ENCODE data around the gene PCDHGB5. TPM values are rescaled to one million over a fixed set of nuclear protein-coding genes. Genes with fewer than 3 reads are reported as not detected.

The PCDHGB5 gene
- total RNA-seq, 2 experiments from 2014 or later, result 0.11 TPM; not detected in 1

DNA sequence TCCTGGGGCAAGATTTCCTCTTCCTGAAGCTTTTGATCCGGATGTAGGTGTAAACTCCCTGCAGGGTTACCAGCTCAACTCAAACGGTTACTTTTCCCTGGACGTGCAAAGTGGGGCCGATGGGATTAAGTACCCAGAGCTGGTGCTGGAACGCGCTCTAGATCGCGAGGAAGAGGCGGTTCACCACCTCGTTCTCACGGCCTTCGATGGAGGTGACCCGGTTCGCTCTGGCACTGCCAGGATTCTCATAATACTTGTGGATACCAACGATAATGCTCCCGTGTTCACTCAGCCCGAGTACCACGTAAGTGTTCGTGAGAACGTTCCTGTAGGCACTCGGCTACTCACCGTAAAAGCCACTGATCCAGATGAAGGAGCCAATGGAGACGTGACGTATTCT lies 42.1 kb upstream of the PCDHGB5 start:
- peaks cover 59% of the 10 kb centered on the region for H3K27me3 Mint-ChIP-seq
- intact Hi-C loops (cut with micrococcal nuclease), result no loop called here
- ChIA-PET POLR2A (no interaction called here), CTCF (interaction anchor here (0.8 to 2.2 kb wide), 13 partner anchors 8 to 202 kb away, joined by 3 to 8 read pairs (median 4); partner anchors contain the start of genes PCDHGA1, PCDHGA3, PCDHGA5 and PCDHGB3)
- no peak for DNase-seq
- H3K4me3 Mint-ChIP-seq, result no peak overlapping the region
- H3K4me1 Mint-ChIP-seq (ENCODE audit: low read depth), result no peaks in the 10 kb centered on the region
- H3K9me3 Mint-ChIP-seq, result peaks cover 26% of the 10 kb centered on the region
- TF ChIP-seq, protein P1, sequence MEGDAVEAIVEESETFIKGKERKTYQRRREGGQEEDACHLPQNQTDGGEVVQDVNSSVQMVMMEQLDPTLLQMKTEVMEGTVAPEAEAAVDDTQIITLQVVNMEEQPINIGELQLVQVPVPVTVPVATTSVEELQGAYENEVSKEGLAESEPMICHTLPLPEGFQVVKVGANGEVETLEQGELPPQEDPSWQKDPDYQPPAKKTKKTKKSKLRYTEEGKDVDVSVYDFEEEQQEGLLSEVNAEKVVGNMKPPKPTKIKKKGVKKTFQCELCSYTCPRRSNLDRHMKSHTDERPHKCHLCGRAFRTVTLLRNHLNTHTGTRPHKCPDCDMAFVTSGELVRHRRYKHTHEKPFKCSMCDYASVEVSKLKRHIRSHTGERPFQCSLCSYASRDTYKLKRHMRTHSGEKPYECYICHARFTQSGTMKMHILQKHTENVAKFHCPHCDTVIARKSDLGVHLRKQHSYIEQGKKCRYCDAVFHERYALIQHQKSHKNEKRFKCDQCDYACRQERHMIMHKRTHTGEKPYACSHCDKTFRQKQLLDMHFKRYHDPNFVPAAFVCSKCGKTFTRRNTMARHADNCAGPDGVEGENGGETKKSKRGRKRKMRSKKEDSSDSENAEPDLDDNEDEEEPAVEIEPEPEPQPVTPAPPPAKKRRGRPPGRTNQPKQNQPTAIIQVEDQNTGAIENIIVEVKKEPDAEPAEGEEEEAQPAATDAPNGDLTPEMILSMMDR (IDR thresholded peaks at IDR 0.05), result no peak
- H3K36me3 Mint-ChIP-seq (ENCODE audit: low read depth), result peaks cover 21% of the 10 kb centered on the region
- ATAC-seq, result no peak
- no peak overlapping the region for H3K27ac Mint-ChIP-seq

DNA sequence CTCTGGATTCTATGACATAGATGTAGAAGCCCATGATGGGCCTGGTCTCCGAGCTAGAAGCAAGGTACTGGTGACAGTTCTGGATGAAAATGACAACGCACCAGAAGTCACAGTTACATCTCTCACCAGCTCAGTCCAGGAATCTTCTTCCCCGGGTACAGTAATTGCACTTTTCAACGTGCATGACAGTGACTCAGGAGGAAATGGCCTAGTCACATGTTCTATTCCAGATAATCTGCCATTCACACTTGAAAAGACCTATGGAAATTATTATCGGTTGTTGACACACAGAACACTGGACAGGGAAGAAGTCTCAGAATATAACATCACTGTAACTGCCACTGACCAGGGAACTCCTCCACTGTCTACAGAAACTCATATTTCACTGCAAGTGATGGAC lies 41.6 kb upstream of the PCDHGB5 start:
- Mint-ChIP-seq H3K27ac (no peak overlapping the region), H3K4me3 (no peak overlapping the region), H3K9me3 (peaks cover 31% of the 10 kb centered on the region), H3K27me3 (peaks cover 59% of the 10 kb centered on the region), H3K36me3 (ENCODE audit: low read depth) (peaks cover 22% of the 10 kb centered on the region), H3K4me1 (ENCODE audit: low read depth) (no peaks in the 10 kb centered on the region)
- TF ChIP-seq, protein P1 (IDR thresholded peaks at IDR 0.05), result no peak
- ATAC-seq (no peak), DNase-seq (no peak)
- POLR2A ChIA-PET, result no interaction called here
- intact Hi-C loops (cut with micrococcal nuclease), result no loop called here
- CTCF ChIA-PET, result interaction anchor here (1.0 to 2.2 kb wide), 9 partner anchors 8 to 201 kb away, joined by 3 to 8 read pairs (median 4); partner anchors contain the start of genes PCDHGA3, PCDHGA5 and PCDHGB3

DNA sequence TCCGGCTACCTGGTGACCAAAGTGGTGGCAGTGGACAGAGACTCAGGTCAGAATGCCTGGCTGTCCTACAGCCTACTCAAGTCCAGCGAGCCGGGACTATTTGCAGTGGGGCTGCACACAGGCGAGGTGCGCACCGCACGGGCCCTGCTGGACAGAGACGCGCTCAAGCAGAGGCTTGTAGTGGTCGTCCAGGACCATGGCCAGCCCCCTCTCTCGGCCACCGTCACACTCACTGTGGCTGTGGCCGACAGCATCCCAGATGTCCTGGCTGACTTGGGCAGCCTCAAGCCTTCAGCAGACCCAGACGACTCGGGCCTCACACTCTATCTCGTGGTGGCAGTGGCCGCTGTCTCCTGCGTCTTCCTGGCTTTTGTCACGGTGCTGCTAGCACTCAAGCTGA lies 40.8 kb upstream of the PCDHGB5 start:
- POLR2A ChIA-PET, result no interaction called here
- ATAC-seq, result no peak
- CTCF ChIA-PET, result no interaction called here
- Mint-ChIP-seq H3K27ac (no peak overlapping the region), H3K36me3 (ENCODE audit: low read depth) (peaks cover 24% of the 10 kb centered on the region), H3K9me3 (peaks cover 35% of the 10 kb centered on the region), H3K4me3 (no peak overlapping the region), H3K4me1 (ENCODE audit: low read depth) (no peaks in the 10 kb centered on the region), H3K27me3 (peaks cover 62% of the 10 kb centered on the region)
- intact Hi-C loops (cut with micrococcal nuclease), result no loop called here
- TF ChIP-seq, protein P1 (IDR thresholded peaks at IDR 0.05), result no peak
- DNase-seq, result no peak

DNA sequence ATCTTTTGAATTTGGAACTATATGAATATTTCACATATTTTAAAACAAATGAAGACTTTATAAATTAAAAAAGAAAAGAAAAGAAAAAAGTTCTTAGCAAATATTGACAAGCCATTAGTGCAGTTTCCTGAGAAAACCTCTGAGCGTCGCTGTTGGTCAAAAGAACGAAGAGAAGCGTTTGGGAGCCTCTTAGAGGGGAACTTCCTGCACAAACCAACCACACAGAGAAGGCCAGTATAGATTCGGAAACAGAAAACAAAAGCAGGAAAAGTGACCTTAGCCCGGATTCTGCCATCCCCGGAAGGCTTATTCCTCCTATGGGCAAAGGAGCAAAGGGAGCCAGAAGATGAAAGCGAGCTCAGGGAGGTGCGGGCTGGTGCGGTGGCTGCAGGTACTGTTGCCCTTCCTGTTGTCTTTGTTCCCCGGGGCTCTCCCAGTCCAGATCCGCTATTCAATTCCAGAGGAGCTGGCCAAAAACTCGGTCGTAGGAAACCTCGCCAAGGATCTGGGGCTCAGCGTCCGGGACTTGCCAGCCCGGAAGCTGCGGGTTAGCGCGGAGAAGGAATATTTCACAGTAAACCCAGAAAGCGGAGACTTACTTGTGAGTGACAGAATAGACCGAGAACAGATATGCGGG lies 37.8 kb upstream of the PCDHGB5 start, which contains the start of gene PCDHGB2:
Gene PCDHGB2 (plus strand): TSS at position 205 of the 637 bp plus-strand sequence. CDS start 142 bp downstream, at position 347.
- TF ChIP-seq, protein P1 (IDR thresholded peaks at IDR 0.05), result peak; percentile 56
- peaks cover 35% of the 10 kb centered on the region for H3K9me3 Mint-ChIP-seq
- H3K36me3 Mint-ChIP-seq (ENCODE audit: low read depth), result peaks cover 19% of the 10 kb centered on the region
- DNase-seq (peak; percentile 16), ATAC-seq (no peak)
- H3K4me3 Mint-ChIP-seq, result peak within 1 kb of the TSS; percentile 70
- intact Hi-C loops (cut with micrococcal nuclease), result no loop called here
- ChIA-PET CTCF (interaction anchor here (0.6 to 1.9 kb wide), 9 partner anchors 10 to 196 kb away, joined by 3 to 8 read pairs (median 4); partner anchors contain the start of genes PCDHGA10, PCDHGA3, PCDHGB1 and PCDHGB3), POLR2A (no interaction called here)
- H3K4me1 Mint-ChIP-seq (ENCODE audit: low read depth), result no peaks in the 10 kb centered on the region
- peaks cover 69% of the 10 kb centered on the region for H3K27me3 Mint-ChIP-seq
- H3K27ac Mint-ChIP-seq, result no peak within 1 kb of the TSS

DNA sequence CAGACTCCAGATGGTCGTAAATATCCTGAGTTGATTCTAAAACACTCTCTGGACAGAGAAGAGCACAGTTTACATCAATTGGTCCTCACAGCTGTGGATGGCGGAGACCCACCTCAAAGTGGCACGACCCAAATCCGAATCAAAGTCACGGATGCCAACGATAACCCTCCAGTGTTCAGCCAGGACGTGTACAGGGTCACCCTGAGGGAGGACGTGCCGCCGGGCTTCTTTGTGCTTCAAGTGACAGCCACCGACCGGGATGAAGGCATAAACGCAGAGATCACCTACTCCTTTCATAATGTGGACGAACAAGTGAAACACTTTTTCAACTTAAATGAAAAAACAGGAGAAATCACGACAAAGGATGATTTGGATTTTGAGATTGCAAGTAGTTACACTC lies 37.1 kb upstream of the PCDHGB5 start:
- ChIA-PET CTCF (interaction anchor here (0.7 to 1.9 kb wide), 5 partner anchors 9 to 52 kb away, joined by 3 to 8 read pairs (median 6); partner anchors contain the start of genes PCDHGA10, PCDHGA3, PCDHGB1 and PCDHGB3), POLR2A (no interaction called here)
- peaks cover 25% of the 10 kb centered on the region for H3K36me3 Mint-ChIP-seq (ENCODE audit: low read depth)
- peaks cover 39% of the 10 kb centered on the region for H3K9me3 Mint-ChIP-seq
- H3K27me3 Mint-ChIP-seq, result peaks cover 71% of the 10 kb centered on the region
- H3K4me3 Mint-ChIP-seq, result peak overlapping the region; percentile 70
- TF ChIP-seq, protein P1 (IDR thresholded peaks at IDR 0.05), result no peak
- no peak overlapping the region for H3K27ac Mint-ChIP-seq
- intact Hi-C loops (cut with micrococcal nuclease), result no loop called here
- DNase-seq, result no peak
- no peaks in the 10 kb centered on the region for H3K4me1 Mint-ChIP-seq (ENCODE audit: low read depth)
- ATAC-seq, result no peak
